Esophagus squamous epithelium (tissue), 5 donors: Measurements from ENCODE around the gene MICAL1. TPM values are rescaled to one million over a fixed set of nuclear protein-coding genes. Genes with fewer than 3 reads are reported as not detected.

Experiments used
- DNase-seq: peaks from one replicate; lab custom pipeline; 2025; lab: John Stamatoyannopoulos, UW
- H3K27ac ChIP-seq, 4 donors: fragments of 200-600 bp; sonication (generic); one replicate each; pipeline ENCODE4 v1.5.1; 2016 to 2019; ENCODE audit warnings: mild to moderate bottlenecking in 1 of 4
- H3K27me3 ChIP-seq, 4 donors: fragments of 200-600 bp; sonication (generic); 1 replicate in 3 of 4; 2 replicates in 1 of 4; pipeline versions ENCODE4 v1.5.1 to v1.6.0; 2017 to 2021; ENCODE audit warnings: antibody characterized with exemption in 1 of 4
- H3K36me3 ChIP-seq, 3 donors: fragments of 200-600 bp; sonication (generic); one replicate each; pipeline ENCODE4 v1.5.1; 2016 to 2019
- H3K4me1 ChIP-seq, 3 donors: fragments of 200-600 bp; sonication (generic); one replicate each; pipeline ENCODE4 v1.5.1; 2017 to 2019
- H3K4me3 ChIP-seq, 4 donors: fragments of 200-600 bp; sonication (generic); 1 replicate in 3 of 4; 2 replicates in 1 of 4; pipeline ENCODE4 v1.5.1; 2016 to 2019; ENCODE audit warnings: mild to moderate bottlenecking in 2 of 4, moderate library complexity in 1 of 4
- H3K9me3 ChIP-seq, 3 donors: fragments of 200-600 bp; sonication (generic); one replicate each; pipeline ENCODE4 v1.5.1; 2016 to 2019
- POLR2A ChIP-seq, 4 donors: fragments of 450-650 bp; IDR thresholded peaks; one replicate each; pipeline ENCODE4 v1.6.1; 2017; ENCODE audit warnings: antibody characterized with exemption in 4 of 4, mild to moderate bottlenecking in 4 of 4, moderate library complexity in 3 of 4
- WGBS, 2 donors: methylation state at CpG; one replicate each; pipeline ENCODE4 v1.1.5; 2018; 5-methylcytosine and 5-hydroxymethylcytosine counted together
- intact Hi-C: fragments of 100-400 bp; cut with DNase I; formaldehyde crosslinking; loops from one replicate; pipeline ENCODE4 v1.15.0; 2022
- total RNA-seq, 4 donors: library from RNA; depleted of rRNA; stranded (reverse); fragments of >200 nt; gene quantifications; one replicate each; pipeline ENCODE4 v1.1.0, GENCODE V29; 2016
- TF ChIP-seq, protein P1 (sequence below), 6 experiments: fragments of 450-650 bp in 4 of 6; fragments of 200-600 bp in 2 of 6; sonication (generic) in 2 of 6; IDR thresholded peaks; one replicate each; pipeline ENCODE4 v1.5.1; 2016 to 2019; ENCODE audit warnings: antibody characterized with exemption in 6 of 6, mild to moderate bottlenecking in 4 of 6, moderate library complexity in 4 of 6
- donor health status: DM: yes; HTN: yes; CAD: no.

Gene MICAL1
- total RNA-seq, 4 donors from 2014 or later, result 11.9 to 20.0 (median 12.6) TPM

DNA sequence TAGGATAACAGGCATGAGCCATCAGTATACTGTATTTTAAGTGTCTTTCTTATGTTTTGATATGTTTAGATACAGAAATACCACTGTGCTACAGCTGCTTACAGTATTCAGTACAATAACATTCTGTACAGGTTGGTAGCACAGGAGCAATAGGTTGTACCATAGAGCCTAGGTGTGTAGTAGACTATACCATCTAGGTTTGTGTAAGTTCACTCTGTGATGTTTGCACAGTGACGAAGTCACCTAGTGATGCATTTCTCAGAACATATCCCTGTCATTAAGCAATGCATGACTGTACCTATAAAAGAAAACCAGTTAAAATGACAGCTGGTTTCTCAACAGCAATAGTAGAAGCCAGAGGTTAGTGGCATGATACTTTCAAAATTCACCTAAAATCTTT lies 30.5 kb upstream of the MICAL1 start:
- no peak for TF ChIP-seq POLR2A (IDR thresholded peaks at IDR 0.05)
- TF ChIP-seq, protein P1, sequence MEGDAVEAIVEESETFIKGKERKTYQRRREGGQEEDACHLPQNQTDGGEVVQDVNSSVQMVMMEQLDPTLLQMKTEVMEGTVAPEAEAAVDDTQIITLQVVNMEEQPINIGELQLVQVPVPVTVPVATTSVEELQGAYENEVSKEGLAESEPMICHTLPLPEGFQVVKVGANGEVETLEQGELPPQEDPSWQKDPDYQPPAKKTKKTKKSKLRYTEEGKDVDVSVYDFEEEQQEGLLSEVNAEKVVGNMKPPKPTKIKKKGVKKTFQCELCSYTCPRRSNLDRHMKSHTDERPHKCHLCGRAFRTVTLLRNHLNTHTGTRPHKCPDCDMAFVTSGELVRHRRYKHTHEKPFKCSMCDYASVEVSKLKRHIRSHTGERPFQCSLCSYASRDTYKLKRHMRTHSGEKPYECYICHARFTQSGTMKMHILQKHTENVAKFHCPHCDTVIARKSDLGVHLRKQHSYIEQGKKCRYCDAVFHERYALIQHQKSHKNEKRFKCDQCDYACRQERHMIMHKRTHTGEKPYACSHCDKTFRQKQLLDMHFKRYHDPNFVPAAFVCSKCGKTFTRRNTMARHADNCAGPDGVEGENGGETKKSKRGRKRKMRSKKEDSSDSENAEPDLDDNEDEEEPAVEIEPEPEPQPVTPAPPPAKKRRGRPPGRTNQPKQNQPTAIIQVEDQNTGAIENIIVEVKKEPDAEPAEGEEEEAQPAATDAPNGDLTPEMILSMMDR (IDR thresholded peaks at IDR 0.05), result no peak
- Histone ChIP-seq H3K27ac (peak overlapping the region in 3 of 4 donors; percentile 6 to 58 (median 42)), H3K9me3 (no peaks in the 10 kb centered on the region), H3K36me3 (peaks cover 0 to 7% (median 5%) of the 10 kb centered on the region in 3 donors), H3K4me1 (peaks cover 4 to 42% (median 12%) of the 10 kb centered on the region in 3 donors), H3K27me3 (no peaks in the 10 kb centered on the region), H3K4me3 (no peak overlapping the region)
- 50 to 71% methylated on average over 1 of the region's 1 CpG for WGBS, 2 donors
- intact Hi-C loops, result no loop called here
- no peak for DNase-seq

DNA sequence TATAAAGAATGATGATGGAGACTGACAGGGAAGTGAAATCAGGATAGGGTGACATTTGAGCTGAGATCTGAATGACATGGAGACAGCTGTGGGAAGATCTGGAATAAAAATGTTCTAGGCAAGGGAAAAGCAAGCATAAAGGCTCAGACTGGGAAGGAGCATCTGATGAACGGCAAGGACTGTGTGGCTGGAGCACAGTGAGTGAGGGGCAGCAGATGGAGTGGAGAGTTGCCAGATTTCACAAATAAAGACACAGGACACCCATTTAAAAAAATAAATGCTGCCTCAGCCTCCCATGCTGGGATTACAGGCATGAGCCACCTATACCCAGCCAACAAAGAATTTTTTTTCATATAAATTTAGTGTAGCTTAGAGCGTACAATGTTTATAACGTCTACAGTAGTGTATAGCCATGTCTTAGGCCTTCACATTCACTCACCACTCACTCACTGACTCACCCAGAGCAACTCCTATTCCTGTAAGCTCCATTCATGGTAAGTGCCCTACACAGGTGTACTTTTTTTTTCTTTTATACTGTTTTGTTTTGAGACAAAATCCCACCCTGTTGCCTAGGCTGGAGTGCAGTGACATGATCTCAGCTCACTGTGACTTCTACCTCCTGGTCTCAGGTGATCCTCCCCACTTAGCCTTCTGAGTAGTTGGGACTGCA lies 29.8 kb upstream of the MICAL1 start:
- Histone ChIP-seq H3K9me3 (no peaks in the 10 kb centered on the region), H3K27ac (peak overlapping the region in 3 of 4 donors; percentile 6 to 94 (median 58)), H3K4me3 (no peak overlapping the region), H3K36me3 (peaks cover 2 to 14% (median 5%) of the 10 kb centered on the region in 3 donors), H3K4me1 (peaks cover 11 to 49% (median 19%) of the 10 kb centered on the region in 3 donors), H3K27me3 (no peaks in the 10 kb centered on the region)
- no peak for TF ChIP-seq POLR2A (IDR thresholded peaks at IDR 0.05)
- TF ChIP-seq, protein P1 (IDR thresholded peaks at IDR 0.05), result no peak
- intact Hi-C loops, result no loop called here
- DNase-seq, result no peak
- WGBS, 2 donors, result 58 to 65% methylated on average over 3 of the region's 3 CpGs

DNA sequence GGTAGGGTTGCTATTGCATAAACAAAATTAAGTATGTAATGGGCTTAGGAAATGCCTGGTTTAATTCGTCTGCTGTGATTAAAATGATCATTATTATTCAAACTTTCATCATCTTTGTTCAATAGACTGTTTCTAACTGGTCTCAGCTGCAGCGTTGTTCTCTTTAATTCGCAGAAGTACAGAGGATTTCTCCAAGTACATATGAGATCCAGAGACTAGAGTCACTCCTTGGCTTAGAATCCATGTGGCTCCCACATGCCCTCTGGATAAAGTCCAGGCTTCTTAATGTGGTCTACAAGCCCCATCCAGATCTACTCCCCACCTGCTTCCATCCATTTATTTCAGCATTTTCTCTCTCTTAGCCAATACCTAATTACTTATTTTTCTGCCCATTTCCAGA lies 28.6 kb upstream of the MICAL1 start:
- H3K9me3 ChIP-seq, result no peaks in the 10 kb centered on the region

DNA sequence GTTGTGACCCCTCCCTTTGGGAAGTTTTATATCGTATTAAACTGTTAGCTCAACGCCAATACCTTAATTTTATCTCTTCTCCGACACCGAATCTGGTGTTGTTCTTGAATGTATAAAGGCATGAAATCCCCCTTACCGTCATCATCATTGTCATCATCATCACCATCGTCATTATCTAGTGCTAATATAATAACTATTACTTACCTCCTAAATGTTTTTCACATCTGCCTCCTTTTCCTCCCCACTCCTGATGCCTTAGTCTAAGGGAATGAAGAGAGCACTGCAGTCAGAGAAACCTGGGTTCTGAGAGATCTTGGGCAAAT lies 28.1 kb upstream of the MICAL1 start:
- DNase-seq, result no peak
- no peaks in the 10 kb centered on the region for H3K9me3 ChIP-seq
- intact Hi-C loops, result no loop called here
- no peaks in the 10 kb centered on the region for H3K27me3 ChIP-seq
- H3K27ac ChIP-seq, result peak overlapping the region; percentile 59 to 94 (median 88)
- H3K36me3 ChIP-seq, result peaks cover 3 to 19% (median 5%) of the 10 kb centered on the region in 3 donors
- H3K4me1 ChIP-seq, result peaks cover 25 to 66% (median 34%) of the 10 kb centered on the region in 3 donors
- WGBS, 2 donors, result 2 to 3% methylated on average over 6 of the region's 6 CpGs
- H3K4me3 ChIP-seq, result peak overlapping the region; percentile 19 to 99 (median 75)
- TF ChIP-seq, protein P1 (IDR thresholded peaks at IDR 0.05), result no peak
- no peak for TF ChIP-seq POLR2A (IDR thresholded peaks at IDR 0.05)

More for the DNA sequence above, 28.6 kb upstream of the MICAL1 start:
- Histone ChIP-seq H3K27ac (peak overlapping the region; percentile 59 to 94 (median 88)), H3K4me3 (peak overlapping the region in 1 of 4 donors; percentile 99), H3K27me3 (no peaks in the 10 kb centered on the region), H3K36me3 (peaks cover 3 to 19% (median 5%) of the 10 kb centered on the region in 3 donors), H3K4me1 (peaks cover 22 to 62% (median 30%) of the 10 kb centered on the region in 3 donors)
- DNase-seq, result no peak
- intact Hi-C loops, result no loop called here
- TF ChIP-seq POLR2A (IDR thresholded peaks at IDR 0.05), result no peak
- TF ChIP-seq, protein P1 (IDR thresholded peaks at IDR 0.05), result no peak
- whole genome bisulfite sequencing, 2 donors, result 46 to 67% methylated on average over 3 of the region's 3 CpGs
